HG02870 (cell line): ENCODE results near the gene SLC49A3.
"Not testable (repeated sequence)": the region's sequence is repeated elsewhere in the genome, so short reads cannot be mapped to it uniquely, and the experiment has no call there.

ENCODE experiments used
- ATAC-seq: cut with Tn5 transposase; IDR thresholded peaks from one replicate; pipeline ENCODE4 v1.9.1; 2021; ENCODE audit warnings: mild to moderate bottlenecking, moderate library complexity; ENCODE audit not compliant: unreplicated experiment

The SLC49A3 gene

DNA sequence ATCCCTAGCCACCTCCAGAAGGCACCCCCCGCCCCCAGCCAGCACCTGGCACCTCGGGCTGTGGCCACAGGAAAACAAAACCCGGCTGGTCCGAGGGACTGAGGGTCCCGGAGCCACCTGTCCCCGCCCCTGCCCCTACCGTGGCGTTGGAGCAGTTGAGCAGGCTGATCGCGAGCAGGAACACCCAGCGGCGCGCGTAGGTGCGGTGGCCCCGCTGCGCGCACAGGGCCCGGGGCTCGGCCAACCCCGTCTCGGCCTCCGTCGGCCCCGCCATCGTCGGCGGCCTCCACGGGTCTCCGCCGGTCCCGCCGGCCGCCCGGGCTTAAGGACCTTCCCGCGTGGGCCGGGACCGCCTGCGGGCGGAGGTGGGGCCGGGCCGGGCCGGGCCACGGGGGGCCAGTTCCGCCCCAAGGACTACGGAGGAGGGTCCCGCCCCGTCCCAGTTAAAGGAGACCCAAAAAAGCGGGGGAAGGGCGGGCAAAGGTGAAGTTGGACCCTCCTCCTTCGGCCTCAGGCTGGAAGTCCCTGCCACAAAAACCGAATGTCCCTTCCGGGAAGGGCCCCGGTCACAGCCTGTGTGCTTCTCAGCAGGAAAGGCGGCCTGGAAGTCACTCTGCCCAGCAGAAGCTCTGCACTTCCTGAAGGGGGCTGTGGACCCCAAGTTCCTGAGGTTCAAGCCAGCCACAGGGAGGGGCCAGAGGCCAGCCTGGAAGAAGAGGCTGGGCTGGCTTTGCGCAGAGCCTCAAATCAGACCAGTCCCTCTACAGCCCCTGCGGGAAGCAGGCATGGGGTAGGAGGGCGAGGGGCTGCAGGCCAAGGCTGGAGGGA is at the start of gene SLC49A3:
Gene SLC49A3, minus strand, starts transcription at position 298 of the 828 bp plus-strand sequence. Its CDS starts 24 bp downstream, at position 274.
- no peak for ATAC-seq

DNA sequence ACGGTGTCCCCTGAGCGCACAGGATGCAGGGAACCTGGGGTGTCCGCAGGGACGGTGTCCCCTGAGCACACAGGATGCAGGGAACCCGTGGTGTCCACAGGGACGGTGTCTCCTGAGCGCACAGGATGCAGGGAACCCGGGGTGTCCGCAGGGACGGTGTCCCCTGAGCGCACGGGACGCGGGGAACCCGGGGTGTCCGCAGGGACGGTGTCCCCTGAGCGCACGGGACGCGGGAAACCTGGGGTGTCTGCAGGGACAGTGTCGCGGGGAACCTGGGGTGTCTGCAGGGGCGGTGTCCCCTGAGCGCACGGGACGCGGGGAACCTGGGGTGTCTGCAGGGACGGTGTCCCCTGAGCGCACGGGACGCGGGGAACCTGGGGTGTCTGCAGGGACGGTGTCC is 47.6 kb upstream of the SLC49A3 start:
- ATAC-seq, result not testable (repeated sequence)

DNA sequence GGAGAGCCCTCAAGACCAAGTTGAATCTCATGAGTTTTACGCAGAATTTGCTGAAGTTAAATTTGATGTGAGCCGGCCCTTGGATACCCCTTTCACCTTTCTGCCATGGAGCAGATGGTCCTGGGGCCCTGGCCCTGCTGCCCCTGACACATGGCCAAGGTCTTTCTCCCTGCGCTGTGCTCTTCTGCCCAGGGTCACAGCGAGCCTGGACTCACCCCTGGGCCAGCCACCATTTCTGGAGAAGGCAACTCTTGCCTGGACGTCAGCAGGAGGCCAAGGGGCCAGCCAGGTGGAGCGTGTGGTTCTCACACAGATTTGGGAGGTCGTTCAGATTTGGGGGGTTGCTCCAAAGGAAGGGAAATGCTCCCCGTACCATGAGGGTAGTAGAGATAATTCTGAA is 46.6 kb upstream of the SLC49A3 start:
- ATAC-seq, result no peak

DNA sequence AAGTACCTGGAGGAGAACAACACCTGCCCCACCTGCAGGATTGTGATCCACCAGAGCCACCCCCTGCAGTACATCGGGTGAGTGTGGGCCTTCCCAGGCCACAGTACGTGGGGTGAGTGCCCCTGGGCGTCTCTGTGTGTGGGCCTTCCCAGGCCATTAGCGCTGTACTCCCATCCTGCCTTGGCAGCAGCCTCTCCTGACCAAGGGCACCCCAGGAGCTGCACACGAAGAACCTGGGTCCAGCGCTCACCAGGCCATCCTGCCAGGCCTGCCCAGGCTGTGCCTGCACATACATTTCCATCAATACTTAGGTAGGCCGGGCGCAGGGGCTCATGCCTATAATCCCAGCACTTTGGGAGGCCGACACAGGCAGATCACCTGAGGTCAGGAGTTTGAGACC is 46.0 kb upstream of the SLC49A3 start:
- ATAC-seq, result no peak

DNA sequence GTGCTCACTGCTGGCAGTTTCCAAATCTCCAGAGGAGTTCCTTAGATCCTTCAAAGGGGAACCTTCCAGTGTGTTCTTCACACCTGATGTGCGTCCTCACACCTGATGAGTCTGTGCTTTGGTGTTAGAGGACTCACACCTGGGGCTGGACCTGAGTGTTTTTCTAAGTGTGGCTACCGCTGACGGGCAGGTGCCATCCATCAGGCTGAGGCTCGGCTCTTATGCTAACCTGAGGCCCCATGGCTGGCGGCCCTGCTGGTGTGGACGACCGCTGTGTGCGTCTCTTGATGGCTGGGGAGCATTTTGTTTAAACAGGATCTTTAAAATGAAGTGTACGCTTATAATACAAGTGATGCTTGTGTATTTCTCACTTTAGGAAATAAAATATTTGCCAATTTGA is 45.1 kb upstream of the SLC49A3 start:
- no peak for ATAC-seq

DNA sequence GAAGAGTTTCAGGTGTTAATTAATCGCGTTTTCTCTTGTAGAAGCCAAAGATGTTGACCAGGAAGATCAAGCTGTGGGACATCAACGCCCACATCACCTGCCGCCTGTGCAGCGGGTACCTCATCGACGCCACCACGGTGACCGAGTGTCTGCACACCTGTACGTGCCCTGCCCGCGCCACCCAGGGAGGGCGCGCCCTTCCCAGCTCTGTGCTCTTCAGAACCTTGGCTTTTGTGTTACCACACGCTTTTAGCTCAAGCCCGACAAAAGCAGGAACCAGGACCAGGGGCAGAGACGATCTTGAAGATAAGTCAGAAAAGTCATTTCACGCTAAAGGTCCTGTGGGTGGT is 44.7 kb upstream of the SLC49A3 start:
- ATAC-seq, result no peak

DNA sequence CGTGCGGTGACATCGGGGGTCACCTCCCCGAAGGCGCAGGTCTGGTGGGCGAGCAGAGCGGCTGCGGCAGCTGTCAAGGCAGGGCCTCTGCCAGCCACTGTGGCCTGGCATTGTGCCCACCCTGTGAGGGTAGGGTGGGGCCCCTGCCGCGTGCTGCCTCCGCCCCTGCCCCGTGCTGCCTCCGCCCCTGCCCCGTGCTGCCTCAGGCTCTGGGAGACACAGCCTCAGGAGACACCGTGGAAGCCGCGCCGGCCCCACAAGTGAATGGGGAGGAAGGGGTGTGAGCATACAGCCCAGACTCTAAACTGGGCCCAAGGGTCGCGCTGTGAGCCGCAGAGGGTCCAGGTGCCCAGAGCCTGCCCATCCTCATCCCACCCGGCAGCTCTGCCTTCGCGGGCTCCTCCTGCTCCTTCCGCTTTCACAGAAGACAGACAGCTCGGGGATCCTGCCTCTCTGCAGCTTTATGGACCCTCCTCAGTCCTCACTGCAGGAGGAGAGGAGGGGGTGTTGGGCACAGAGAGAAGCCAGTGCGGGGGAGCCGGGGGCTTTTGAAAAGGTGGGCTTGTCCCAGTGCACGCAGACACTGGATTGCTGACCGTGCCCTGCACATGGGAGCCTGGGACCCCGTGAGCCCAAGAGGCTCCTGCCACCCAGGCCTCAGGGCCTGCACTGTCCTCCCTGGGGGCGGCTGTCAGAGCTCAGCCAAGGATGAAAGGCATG is 44.1 kb upstream of the SLC49A3 start:
- ATAC-seq, result no peak

DNA sequence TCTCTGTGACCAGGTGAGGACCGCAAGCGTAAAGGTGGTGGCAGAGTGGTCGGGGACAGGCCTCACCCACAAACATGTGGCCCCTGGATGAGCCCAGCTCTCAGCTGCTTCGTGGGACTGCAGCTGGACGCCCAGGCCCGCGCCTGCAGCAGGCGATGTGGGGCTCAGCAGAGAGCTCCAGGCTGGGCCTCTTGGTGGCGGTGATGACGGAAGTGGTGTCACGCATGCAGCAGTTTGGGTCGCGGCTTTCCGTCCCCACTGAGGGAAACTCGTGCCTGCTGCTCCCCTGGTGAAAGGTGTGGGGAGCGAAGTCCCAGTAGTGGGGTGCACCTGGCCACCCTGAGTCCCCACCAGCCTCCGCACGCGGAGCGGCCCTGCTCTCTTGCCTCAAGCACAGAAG is 43.5 kb upstream of the SLC49A3 start:
- no peak for ATAC-seq

DNA sequence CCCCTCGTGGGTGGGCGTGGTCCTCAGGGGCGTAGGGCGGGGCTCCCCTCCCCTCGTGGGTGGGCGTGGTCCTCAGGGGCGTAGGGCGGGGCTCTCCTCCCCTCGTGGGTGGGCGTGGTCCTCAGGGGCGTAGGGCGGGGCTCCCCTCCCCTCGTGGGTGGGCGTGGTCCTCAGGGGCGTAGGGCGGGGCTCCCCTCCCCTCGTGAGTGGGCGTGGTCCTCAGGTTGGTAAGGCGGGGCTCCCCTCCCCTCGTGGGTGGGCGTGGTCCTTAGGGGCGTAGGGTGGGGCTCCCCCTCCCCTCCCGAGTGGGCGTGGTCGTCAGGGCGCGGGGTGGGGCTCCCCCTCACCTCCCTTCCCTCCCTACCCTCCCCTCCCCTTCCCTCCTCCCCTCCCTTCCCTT is 43.0 kb upstream of the SLC49A3 start:
- ATAC-seq, result not testable (repeated sequence)

DNA sequence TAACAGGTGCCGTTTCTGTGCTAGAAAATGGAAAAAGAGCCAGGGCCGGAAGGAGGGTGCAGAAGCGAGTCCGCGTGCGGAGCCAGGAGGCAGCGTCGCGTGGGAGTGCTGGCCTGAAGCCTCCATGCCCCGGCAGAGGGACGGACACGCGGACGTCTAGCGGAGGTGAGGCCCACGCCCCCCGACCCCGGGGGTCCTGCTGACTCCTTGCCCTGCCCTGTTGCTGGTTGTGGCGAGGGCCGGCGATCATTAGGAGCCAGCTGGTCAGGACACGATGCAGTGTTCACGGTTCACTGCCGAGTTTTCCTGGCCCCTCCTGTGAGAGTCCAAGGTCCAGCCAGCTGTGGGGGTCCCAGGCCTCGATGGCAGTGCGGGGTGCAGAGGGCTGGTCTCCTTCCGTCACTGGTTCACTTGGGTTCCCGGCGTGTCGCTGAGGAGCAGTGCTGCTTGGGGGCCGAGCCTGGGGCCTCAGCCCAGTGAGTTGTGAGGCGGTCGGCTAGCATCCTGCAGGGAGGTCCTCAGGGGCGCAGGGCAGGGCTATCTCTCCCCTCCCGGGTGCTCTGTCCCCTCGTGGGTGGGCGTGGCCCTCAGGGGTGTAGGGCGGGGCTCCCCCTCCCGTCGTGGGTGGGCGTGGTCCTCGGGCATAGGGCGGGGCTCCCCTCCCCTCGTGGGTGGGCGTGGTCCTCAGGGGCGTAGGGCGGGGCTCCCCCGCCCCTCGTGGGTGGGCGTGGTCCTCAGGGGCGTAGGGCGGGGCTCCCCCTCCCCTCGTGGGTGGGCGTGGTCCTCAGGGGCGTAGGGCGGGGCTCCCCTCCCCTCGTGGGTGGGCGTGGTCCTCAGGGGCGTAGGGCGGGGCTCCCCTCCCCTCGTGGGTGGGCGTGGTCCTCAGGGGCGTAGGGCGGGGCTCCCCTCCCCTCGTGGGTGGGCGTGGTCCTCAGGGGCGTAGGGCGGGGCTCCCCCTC is 42.3 kb upstream of the SLC49A3 start:
- ATAC-seq, result not testable (repeated sequence)

DNA sequence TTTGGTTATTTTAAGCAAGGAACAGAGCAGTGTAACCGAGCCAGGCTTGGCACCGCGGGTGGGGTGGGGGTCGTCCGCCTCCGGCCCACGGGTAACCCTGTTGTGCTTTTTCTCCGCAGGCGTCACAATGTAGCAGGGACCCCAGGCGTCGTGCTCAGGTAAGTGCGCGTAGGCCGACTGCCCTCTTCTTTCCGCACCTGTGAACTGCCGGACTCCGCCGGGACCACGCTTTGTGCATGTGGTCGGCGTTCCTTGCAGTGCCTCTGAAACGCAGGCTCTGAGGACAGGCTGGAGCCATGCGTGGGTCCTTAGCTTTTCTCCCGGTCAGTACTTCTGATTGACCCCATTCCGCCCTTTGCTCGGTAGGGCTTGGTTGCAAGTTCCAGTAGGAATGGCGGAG is 41.6 kb upstream of the SLC49A3 start:
- ATAC-seq, result no peak

DNA sequence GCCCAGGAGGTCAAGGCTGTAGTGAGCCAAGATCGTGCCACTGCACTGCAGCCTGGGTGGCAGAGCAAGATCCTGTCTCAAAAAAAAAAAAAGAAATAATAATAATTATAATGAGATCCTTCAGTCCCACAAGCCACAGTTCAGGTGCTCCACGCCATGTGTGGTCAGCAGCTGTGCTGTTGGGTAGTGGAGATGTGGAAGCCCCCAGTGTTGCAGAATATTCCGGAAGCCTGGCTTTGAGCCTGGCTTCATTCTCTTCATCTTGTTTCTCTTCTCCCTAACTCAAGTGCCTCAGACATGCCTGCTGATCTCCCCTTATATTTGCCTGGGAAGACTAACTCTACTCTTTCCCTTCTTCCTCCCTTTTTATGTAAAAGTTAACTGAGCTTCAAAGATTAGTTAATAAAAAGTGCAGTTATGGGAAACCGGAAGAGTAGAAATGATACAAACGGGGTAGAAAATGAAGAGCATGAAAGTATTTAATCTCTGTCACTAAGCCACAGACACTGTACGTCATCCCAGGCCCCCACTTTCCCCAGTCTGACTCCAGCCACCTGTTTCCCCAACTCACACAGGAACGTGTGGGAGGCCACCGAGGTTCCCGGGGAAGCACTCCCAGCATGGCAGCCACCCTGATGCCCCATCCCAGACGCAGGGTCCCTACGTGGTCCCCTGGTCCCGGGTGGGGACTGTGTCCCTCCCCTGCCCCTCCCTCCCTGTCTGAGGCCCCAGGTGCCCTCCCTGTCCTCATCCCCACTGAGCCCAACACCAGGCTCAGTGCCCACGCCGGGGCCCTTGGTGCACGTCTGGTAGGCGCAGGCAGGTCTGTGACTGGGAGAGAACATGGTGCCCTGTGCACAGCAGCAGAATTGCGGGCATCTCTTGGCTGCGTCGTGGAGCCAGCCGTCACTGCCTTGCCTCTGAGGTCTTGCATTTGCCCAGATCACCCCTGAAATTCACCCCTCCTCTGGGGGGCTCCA is 40.7 kb upstream of the SLC49A3 start:
- no peak for ATAC-seq

DNA sequence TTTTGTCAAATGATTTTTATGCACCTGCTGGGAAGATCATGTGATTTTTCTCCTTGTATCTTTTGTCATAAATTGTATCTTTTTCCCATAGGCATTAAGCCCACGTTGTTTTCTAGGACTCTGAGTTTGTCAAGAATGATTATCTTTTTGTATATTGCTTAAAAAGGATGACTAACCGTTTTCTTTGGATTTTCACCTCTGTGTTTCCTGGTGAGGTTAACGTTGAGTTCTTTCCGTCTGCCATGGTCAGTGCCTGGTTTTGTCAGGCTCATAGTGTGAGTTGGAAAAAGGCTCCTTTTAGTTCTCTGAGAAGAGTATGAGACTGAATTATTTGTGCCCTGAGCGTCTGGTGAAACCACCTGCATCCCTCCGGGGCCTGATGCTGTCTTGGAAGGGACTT is 38.6 kb upstream of the SLC49A3 start:
- ATAC-seq, result no peak

DNA sequence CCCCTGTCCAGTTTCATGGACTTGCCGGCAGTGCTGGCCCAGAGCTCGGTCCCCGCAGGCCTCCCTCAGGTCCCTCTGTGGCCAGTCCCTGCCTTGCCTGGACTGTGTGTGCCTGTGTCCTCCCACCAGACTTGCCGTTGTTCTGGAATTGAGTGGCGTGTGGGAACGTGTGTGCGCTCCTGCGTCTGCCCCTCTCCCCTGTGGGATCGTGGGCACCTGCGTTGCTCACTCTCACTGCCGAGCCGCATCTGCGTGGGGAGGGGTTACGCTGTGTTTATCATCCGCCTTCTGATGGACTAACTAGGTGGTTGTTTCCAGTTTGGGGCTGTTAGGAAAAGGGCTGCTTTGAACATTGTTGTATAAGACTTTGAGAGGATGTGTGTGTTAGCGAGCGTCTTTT is 37.9 kb upstream of the SLC49A3 start:
- no peak for ATAC-seq

DNA sequence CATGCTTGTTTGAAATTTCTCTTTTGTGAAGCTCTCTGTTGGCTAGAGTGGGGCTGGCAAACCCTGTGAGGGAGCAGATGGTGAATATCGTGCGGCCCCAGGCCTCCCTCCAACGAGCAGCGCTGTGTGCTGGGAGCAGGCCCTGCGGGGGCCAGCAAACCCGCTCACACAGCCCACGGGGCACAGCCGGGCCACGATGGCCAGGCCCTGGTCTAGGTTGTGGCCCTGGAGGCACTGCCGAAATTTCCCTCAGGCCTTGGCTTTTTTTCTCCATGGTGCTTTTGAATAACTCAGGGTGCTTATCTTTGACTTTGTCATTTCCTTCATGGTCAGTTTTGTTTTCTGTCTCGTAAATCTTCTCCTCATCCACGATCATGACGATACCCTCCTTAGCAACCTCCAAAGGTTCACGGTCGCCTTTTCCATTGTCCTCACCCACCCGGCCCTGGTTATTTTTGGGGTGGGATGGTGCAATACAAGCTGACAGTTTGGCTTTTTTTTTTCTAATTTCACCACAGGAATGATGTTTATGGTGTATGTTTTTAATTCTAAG is 37.4 kb upstream of the SLC49A3 start:
- ATAC-seq, result no peak

DNA sequence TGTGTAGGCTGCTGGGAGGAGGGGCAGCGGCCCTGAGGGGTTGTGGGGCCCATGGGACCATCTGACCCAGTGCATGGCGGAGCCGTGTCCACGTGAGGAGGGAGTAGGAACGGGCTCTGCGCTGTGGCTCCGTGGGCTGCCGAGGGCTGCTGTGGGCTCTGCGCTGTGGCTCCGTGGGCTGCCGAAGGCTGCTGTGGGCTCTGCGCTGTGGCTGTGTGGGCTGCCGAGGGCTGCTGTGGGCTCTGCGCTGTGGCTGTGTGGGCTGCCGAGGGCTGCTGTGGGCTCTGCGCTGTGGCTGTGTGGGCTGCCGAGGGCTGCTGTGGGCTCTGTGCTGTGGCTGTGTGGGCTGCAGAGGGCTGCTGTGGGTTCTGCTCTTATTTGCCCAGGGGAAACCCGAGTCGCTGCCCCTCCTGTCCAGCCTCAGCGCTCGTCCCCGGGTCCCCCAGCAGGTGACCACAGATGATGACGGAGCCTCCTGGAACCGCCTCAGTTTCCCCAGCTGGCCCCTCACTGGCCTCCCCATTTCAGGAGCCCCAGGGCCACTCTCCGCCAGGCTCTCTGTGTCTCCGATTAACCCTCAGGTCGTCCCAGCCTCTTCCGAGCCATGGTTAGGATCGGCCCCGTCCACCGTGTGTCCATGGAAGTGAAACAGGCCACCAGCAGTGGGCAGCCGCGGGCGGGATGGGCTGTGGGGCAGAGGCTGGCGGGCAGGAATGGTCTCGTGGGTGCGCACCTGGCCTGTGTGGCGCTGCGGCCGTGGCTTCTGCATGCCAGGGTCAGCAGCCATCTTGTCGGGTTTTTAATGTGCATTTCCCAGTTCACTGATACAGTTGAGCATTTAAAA is 36.7 kb upstream of the SLC49A3 start:
- ATAC-seq, result no peak

DNA sequence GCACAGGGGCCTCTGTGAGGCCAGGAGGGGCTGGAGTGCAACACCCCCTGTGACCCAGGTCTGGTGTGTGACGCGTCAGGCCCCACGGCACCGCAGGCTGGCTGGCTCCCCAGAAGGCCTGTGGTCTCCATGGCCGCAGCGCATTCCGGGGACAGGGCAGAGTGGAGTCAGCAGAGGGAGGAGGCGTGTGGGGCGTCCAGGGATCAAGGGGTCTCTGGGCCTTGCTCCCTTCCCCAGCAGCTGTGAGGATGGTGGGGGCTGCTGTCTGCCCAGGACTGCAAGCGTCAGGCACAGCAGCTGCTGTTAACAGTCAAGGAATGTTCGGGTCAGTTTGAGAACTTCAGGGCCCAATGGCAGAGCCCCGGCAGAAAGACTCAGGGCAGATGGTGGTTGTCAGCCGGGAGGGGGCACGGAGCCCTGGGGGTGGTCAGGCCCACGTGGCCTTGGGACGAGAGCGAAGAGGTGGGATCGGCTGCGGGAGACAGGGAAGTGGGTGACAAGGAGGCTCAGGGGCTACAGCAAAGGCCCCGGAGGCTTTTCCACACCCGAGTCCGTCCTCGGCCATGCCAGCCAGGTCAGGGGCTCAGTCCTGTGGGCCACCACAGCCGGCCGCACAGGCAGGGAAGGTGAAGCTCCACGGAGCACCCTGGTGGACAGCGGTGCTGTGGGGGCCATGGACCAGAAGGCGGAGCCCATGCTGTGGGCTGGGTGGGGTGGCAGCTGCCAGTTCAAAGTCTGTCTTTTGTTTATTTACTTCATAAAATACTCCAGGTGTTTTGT is 35.0 kb upstream of the SLC49A3 start:
- ATAC-seq, result no peak

DNA sequence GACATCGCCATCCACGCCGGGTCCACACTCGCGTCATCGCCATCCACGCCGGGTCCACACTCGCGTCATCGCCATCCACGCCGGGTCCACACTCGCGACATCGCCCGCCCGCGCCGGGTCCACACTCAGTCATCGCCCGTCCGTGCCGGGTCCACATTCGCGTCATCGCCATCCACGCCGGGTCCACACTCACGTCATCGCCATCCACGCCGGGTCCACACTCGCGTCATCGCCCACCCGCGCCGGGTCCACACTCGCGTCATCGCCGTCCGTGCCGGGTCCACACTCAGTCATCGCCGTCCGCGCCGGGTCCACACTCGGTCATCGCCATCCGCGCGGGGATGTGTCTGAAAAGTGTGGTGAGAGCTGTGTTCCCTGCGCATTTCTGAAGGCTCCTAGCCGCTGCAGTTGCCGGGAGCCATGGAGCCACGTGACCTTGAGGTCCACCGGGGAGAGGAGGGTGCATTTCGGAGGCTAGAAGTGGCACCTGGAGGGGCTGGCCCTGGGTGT is 34.0 kb upstream of the SLC49A3 start:
- ATAC-seq, result no peak
